Measurements from ENCODE around the gene TCEANC.

- TF ChIP-seq ARNTL (CRISPR knock-in tag; IDR thresholded peaks at IDR 0.05; ENCODE audit: borderline replicate concordance, low read depth) (no peak), BACH2 (CRISPR knock-in tag; IDR thresholded peaks at IDR 0.05; ENCODE audit: borderline replicate concordance) (no peak), TOX (CRISPR knock-in tag; IDR thresholded peaks at IDR 0.05; ENCODE audit: borderline replicate concordance) (no peak), ISL1 (CRISPR knock-in tag; IDR thresholded peaks at IDR 0.05) (no peak), CSRNP3 (CRISPR knock-in tag; IDR thresholded peaks at IDR 0.05) (no peak), SNAI2 (CRISPR knock-in tag; IDR thresholded peaks at IDR 0.05) (no peak)
Measured at GRCh38 chrX:13692771-13693231, 39.9 kb downstream of the TCEANC start.
